ENCODE results near the gene IFI27L1. TPM values are rescaled to one million over a fixed set of nuclear protein-coding genes. Genes with fewer than 3 reads are reported as not detected.

IFI27L1 gene
- total RNA-seq, 4 donors from 2014 or later, result 3.3 to 13.3 (median 7.2) TPM

DNA sequence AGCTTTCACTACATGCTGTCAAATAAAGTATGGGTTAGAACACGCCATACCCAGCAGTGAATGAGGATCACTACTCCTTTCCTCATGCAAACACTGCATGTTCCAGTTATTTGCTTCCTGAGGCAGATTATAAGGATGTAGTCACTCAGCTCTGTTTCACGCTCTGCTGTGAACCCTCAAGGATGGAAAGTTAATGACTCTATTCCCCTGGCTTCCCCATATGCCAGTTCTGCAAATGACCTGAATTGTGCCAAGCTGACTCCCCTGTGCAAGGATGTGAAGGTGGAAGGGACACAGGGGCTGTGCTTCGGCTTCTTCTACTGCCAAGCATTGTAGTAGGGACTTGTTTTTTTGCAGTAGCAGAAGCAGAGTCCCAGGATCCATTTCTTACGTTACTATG, 6.8 kb downstream of the IFI27L1 start:
- TF ChIP-seq CTCF (IDR thresholded peaks at IDR 0.05; ENCODE audit: low read depth), result no peak

- TF ChIP-seq CTCF (IDR thresholded peaks at IDR 0.05; ENCODE audit: low read depth), result no peak
Observed at GRCh38 chr14:94088516-94088915, 7.4 kb downstream of the IFI27L1 start.

DNA sequence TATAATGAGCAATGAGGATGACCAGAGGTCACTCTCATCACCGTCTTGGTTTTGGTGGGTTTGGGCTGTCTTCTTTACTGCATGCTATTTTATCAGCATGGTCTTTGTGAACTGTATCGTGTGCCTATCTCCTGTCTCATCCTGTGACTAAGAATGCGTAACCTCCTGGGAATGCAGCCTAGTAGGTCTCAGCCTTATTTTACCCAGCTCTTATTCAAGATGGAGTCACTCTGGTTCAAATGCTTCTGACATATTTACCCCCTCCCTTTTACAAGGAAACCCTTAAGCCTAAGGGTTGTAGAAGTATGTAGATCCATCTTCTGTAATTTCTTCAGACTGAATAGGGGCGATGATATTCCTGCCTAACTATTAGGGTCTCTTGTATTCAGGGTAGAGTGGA, 8.4 kb downstream of the IFI27L1 start:
- no peak for TF ChIP-seq CTCF (IDR thresholded peaks at IDR 0.05; ENCODE audit: low read depth)

DNA sequence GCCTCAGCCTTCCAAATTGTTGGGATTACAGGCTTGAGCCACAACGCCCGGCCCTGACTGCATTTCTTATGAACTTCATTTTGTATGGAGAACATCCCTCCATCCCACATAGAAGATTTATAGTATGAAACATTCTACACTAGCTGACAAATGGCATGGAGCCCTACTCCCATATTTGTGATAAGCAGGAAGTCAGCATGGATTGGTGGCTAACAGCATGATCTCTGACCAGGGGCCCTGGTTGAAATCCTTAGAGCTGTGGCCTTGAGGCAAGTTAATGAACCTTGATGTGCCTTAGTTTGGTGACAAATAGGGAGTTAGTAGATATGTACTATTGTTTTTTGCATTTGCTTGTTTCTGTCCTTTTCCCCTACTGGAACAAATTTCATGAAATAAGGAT, 12.3 kb downstream of the IFI27L1 start:
- TF ChIP-seq CTCF (IDR thresholded peaks at IDR 0.05; ENCODE audit: low read depth), result no peak

GRCh38 chr14:94097091-94097490, 16.0 kb downstream of the IFI27L1 start:
- TF ChIP-seq CTCF (IDR thresholded peaks at IDR 0.05; ENCODE audit: low read depth), result no peak

DNA sequence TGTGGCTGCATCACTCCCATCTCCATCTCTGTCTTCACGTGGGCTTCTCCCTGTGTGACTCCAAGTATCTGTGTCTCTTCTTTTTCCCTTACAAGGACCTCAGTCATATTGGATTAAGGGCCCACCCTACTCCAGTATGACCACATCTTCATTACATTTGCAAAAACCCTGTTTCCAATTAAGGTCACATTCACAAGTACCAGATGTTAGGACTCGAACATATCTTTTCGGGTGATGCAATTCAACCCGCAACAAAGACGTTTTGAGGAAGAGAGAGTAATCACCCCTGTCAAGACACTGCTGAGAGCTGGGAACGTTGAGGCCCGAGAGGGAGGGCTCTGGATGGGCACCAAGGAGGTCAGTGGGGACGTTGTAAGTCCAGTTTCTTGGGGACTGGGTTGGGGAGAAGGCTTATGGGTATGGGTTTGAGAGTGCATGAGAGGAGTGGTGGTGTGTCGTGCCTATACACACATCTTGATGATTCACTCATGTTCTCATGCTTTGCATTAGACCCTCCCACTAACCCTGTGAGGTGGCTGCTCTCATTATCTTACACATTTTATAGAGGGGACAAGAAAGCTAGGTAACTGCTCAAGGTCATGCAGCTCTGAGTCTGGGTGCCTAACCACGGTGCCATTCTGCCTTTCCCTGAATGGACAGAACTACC, 17.3 kb downstream of the IFI27L1 start:
- TF ChIP-seq CTCF (IDR thresholded peaks at IDR 0.05; ENCODE audit: low read depth), result no peak

GRCh38 chr14:94099006-94099405, 17.9 kb downstream of the IFI27L1 start:
- TF ChIP-seq CTCF (IDR thresholded peaks at IDR 0.05; ENCODE audit: low read depth), result no peak
